Neural crest cell (in vitro differentiated cells): ENCODE measurements around the gene UAP1. TPM values are rescaled to one million over a fixed set of nuclear protein-coding genes. Genes with fewer than 3 reads are reported as not detected.

ENCODE experiments used
- DNase-seq: peaks from one replicate; pipeline ENCODE4 v3.0.0; 2021; ENCODE audit warnings: low read depth, mixed read lengths, low spot score
- H3K27ac Mint-ChIP-seq: one replicate; pipeline ENCODE4 v1.8.0; 2021; ENCODE audit warnings: mild to moderate bottlenecking, mixed read lengths; ENCODE audit not compliant: unreplicated experiment
- H3K27me3 Mint-ChIP-seq: 2 replicates; pipeline ENCODE4 v1.8.0; 2021; ENCODE audit warnings: low read depth, mild to moderate bottlenecking, mixed read lengths
- H3K36me3 Mint-ChIP-seq: 2 replicates; pipeline ENCODE4 v1.8.0; 2021; ENCODE audit warnings: low read depth, mild to moderate bottlenecking, mixed read lengths
- H3K4me1 Mint-ChIP-seq: 2 replicates; pipeline ENCODE4 v1.8.0; 2021; ENCODE audit warnings: mixed read lengths
- H3K4me3 Mint-ChIP-seq: one replicate; pipeline ENCODE4 v1.8.0; 2021; ENCODE audit warnings: mild to moderate bottlenecking, mixed read lengths
- H3K9me3 Mint-ChIP-seq: 2 replicates; pipeline ENCODE4 v1.8.0; 2021; ENCODE audit warnings: mixed read lengths
- total RNA-seq: library from RNA; stranded (reverse); gene quantifications from 2 replicates; pipeline ENCODE4 v1.2.1, GENCODE V29; 2021
- TF ChIP-seq, protein P1 (sequence below): fragments of 200-600 bp; sonication (generic); conservative IDR thresholded peaks from 2 replicates; pipeline ENCODE4 v1.5.0; 2021; ENCODE audit warnings: antibody characterized with exemption, mild to moderate bottlenecking

The UAP1 gene
- total RNA-seq, 1 donor from 2014 or later: 34.1 TPM

DNA sequence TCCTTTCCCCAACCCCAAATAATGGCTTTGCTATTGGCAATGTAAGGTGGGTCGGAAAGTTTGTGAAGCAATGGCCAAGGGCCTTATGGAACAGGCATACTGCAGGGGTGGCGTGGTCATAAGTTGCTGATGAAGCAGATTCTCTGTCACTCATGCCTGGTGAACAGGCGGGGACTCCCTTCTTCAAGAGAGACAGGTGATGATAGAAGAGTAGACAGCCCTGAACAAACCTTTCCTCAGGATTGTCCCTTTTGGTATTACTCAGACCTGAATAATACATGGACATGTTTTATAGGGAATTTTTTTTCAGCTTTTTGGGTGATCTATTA lies 83.4 kb downstream of the UAP1 start:
- Mint-ChIP-seq H3K27ac (no peak overlapping the region), H3K9me3 (no peaks in the 10 kb centered on the region), H3K36me3 (no peaks in the 10 kb centered on the region), H3K4me1 (no peaks in the 10 kb centered on the region), H3K27me3 (no peaks in the 10 kb centered on the region), H3K4me3 (no peak overlapping the region)
- DNase-seq: no peak
- TF ChIP-seq, protein P1, sequence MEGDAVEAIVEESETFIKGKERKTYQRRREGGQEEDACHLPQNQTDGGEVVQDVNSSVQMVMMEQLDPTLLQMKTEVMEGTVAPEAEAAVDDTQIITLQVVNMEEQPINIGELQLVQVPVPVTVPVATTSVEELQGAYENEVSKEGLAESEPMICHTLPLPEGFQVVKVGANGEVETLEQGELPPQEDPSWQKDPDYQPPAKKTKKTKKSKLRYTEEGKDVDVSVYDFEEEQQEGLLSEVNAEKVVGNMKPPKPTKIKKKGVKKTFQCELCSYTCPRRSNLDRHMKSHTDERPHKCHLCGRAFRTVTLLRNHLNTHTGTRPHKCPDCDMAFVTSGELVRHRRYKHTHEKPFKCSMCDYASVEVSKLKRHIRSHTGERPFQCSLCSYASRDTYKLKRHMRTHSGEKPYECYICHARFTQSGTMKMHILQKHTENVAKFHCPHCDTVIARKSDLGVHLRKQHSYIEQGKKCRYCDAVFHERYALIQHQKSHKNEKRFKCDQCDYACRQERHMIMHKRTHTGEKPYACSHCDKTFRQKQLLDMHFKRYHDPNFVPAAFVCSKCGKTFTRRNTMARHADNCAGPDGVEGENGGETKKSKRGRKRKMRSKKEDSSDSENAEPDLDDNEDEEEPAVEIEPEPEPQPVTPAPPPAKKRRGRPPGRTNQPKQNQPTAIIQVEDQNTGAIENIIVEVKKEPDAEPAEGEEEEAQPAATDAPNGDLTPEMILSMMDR: no peak

GRCh38 chr1:162645666-162646065 lies 84.1 kb downstream of the UAP1 start:
- TF ChIP-seq, protein P1: no peak
- no peaks in the 10 kb centered on the region for H3K9me3 Mint-ChIP-seq
- no peaks in the 10 kb centered on the region for H3K27me3 Mint-ChIP-seq
- no peak overlapping the region for H3K4me3 Mint-ChIP-seq
- H3K27ac Mint-ChIP-seq: no peak overlapping the region
- H3K4me1 Mint-ChIP-seq: no peaks in the 10 kb centered on the region
- no peaks in the 10 kb centered on the region for H3K36me3 Mint-ChIP-seq
- DNase-seq: no peak

- no peaks in the 10 kb centered on the region for H3K27me3 Mint-ChIP-seq
- H3K27ac Mint-ChIP-seq: no peak overlapping the region
- H3K4me1 Mint-ChIP-seq: no peaks in the 10 kb centered on the region
- TF ChIP-seq, protein P1: no peak
- no peaks in the 10 kb centered on the region for H3K36me3 Mint-ChIP-seq
- no peaks in the 10 kb centered on the region for H3K9me3 Mint-ChIP-seq
- DNase-seq: no peak
- no peak overlapping the region for H3K4me3 Mint-ChIP-seq
Measured at GRCh38 chr1:162649583-162649982, 88.1 kb downstream of the UAP1 start.

Other genes with a start within 250 kb of the UAP1 start
- not detected in 2 replicates for gene SPATA46, start 184.9 kb upstream of the UAP1 start, total RNA-seq
- 9.3 and 9.8 TPM in 2 replicates for gene C1orf226, start 180.0 kb upstream of the UAP1 start, total RNA-seq
- not detected in 2 replicates for gene SH2D1B, start 149.6 kb upstream of the UAP1 start, total RNA-seq
- gene UHMK1, start 63.9 kb upstream of the UAP1 start, total RNA-seq: 21.7 and 22.2 TPM in 2 replicates
- 2.6 and 3.9 TPM in 2 replicates for gene DDR2, start 70.7 kb downstream of the UAP1 start, total RNA-seq
- 60.1 and 62.7 TPM in 2 replicates for gene HSD17B7, start 229.0 kb downstream of the UAP1 start, total RNA-seq